GM18907 (cell line): ENCODE results near the gene TGM4.
"Not testable (repeated sequence)": the region's sequence is repeated elsewhere in the genome, so short reads cannot be mapped to it uniquely, and the experiment has no call there.

Experiments
- ATAC-seq: cut with Tn5 transposase; IDR thresholded peaks from one replicate; pipeline ENCODE4 v1.9.1; 2021; ENCODE audit warnings: mild to moderate bottlenecking, moderate library complexity; ENCODE audit not compliant: unreplicated experiment

The TGM4 gene

GRCh38 chr3:44874308-44874707, at the start of gene TGM4:
TSS of gene TGM4 (plus strand) at chr3:44874608. CDS start at chr3:44874679, 71 bp downstream.
- ATAC-seq, result no peak

GRCh38 chr3:44825264-44825925, 49.0 kb upstream of the TGM4 start:
- no peak for ATAC-seq

GRCh38 chr3:44827196-44827595, 47.2 kb upstream of the TGM4 start:
- no peak for ATAC-seq

- ATAC-seq, result no peak
Measured at GRCh38 chr3:44831232-44831631, 43.2 kb upstream of the TGM4 start.

GRCh38 chr3:44832032-44832431, 42.4 kb upstream of the TGM4 start:
- no peak for ATAC-seq

GRCh38 chr3:44832965-44833364, 41.4 kb upstream of the TGM4 start:
- ATAC-seq, result no peak

- ATAC-seq, result no peak
Measured at GRCh38 chr3:44833394-44833793, 41.0 kb upstream of the TGM4 start.

- ATAC-seq, result no peak
Measured at GRCh38 chr3:44835684-44836083, 38.7 kb upstream of the TGM4 start.

- ATAC-seq, result no peak
Measured at GRCh38 chr3:44842376-44842775, 32.0 kb upstream of the TGM4 start.

GRCh38 chr3:44845528-44846520, 28.6 kb upstream of the TGM4 start:
- no peak for ATAC-seq

GRCh38 chr3:44848634-44849033, 25.8 kb upstream of the TGM4 start:
- no peak for ATAC-seq

GRCh38 chr3:44856663-44857062, 17.7 kb upstream of the TGM4 start:
- not testable (repeated sequence) for ATAC-seq

- ATAC-seq, result no peak
Measured at GRCh38 chr3:44860117-44860516, 14.3 kb upstream of the TGM4 start.

GRCh38 chr3:44861412-44862225, 12.8 kb upstream of the TGM4 start, which contains the start of gene TMEM42:
TSS of gene TMEM42 (plus strand) at chr3:44861912. CDS start at chr3:44861925, 13 bp downstream.
- ATAC-seq, result peak; percentile 94

GRCh38 chr3:44862226-44862637, 12.2 kb upstream of the TGM4 start:
- ATAC-seq, result peak; percentile 29

GRCh38 chr3:44865272-44866035, 9.0 kb upstream of the TGM4 start:
- ATAC-seq, result no peak

GRCh38 chr3:44867421-44868111, 6.8 kb upstream of the TGM4 start:
- no peak for ATAC-seq

GRCh38 chr3:44870375-44871061, 3.9 kb upstream of the TGM4 start:
- ATAC-seq, result no peak

GRCh38 chr3:44875596-44875995, 1.2 kb downstream of the TGM4 start:
- no peak for ATAC-seq
